GM12891 (cell line): ENCODE data around the gene EGR4.

Experiments used
- PAX5 ChIP-seq: IDR thresholded peaks from 2 replicates; pipeline ENCODE4 v1.6.1; 2011; ENCODE audit warnings: low read length, moderate library complexity, mild to moderate bottlenecking; ENCODE audit not compliant: insufficient read depth, severe bottlenecking
- POLR2A ChIP-seq: IDR thresholded peaks from 2 replicates; pipeline ENCODE4 v1.6.1; 2011; ENCODE audit warnings: low read depth, low read length, control low read depth
- POLR2AphosphoS5 ChIP-seq: IDR thresholded peaks from 2 replicates; pipeline ENCODE4 v1.6.1; 2011; ENCODE audit warnings: low read depth, low read length, control low read depth
- POU2F2 ChIP-seq: IDR thresholded peaks from 2 replicates; pipeline ENCODE4 v1.6.1; 2011; ENCODE audit warnings: low read depth, mild to moderate bottlenecking, control low read depth, low read length, moderate library complexity
- SPI1 ChIP-seq: IDR thresholded peaks from 2 replicates; pipeline ENCODE4 v1.6.1; 2011; ENCODE audit warnings: low read depth, low read length, control low read depth
- TAF1 ChIP-seq: IDR thresholded peaks from 2 replicates; pipeline ENCODE4 v1.6.1; 2011; ENCODE audit warnings: low read depth, low read length, control low read depth

GRCh38 chr2:73283545-73284295 is 9.6 kb downstream of the EGR4 start:
- TF ChIP-seq POLR2A (no peak), TAF1 (no peak), SPI1 (no peak), POLR2AphosphoS5 (no peak), POU2F2 (0 out of 2 replicates have a peak, but pooled peaks have one; percentile 14), PAX5 (no peak)
